Stimulated activated CD8-positive, alpha-beta memory T cell treated with anti-CD3 and anti-CD28 coated beads, Interleukin-2, amount 100 ng/mL, for 48 hours (primary cell): ENCODE measurements around the gene ROS1.
"Not testable (repeated sequence)": the region's sequence is repeated elsewhere in the genome, so short reads cannot be mapped to it uniquely, and the experiment has no call there.

Experiments used
- DNase-seq, 2 donors: peaks; one replicate each; pipeline ENCODE4 v3.0.0-alpha.2; 2020; ENCODE audit warnings: low read depth in 2 of 2

ROS1 gene

GRCh38 chr6:117381749-117382148 lies 44.0 kb downstream of the ROS1 start:
- no peak for DNase-seq

- DNase-seq = no peak
Observed at GRCh38 chr6:117380298-117380697, 45.4 kb downstream of the ROS1 start.

- DNase-seq = no peak
Observed at GRCh38 chr6:117375446-117375845, 50.3 kb downstream of the ROS1 start.

GRCh38 chr6:117373211-117373813 lies 52.4 kb downstream of the ROS1 start:
- no peak for DNase-seq

- DNase-seq = not testable (repeated sequence)
Observed at GRCh38 chr6:117372289-117372688, 53.5 kb downstream of the ROS1 start.

- DNase-seq = no peak
Observed at GRCh38 chr6:117371492-117371891, 54.2 kb downstream of the ROS1 start.

GRCh38 chr6:117359581-117359980 lies 66.2 kb downstream of the ROS1 start:
- DNase-seq = no peak

GRCh38 chr6:117354671-117355070 lies 71.1 kb downstream of the ROS1 start:
- DNase-seq = no peak

GRCh38 chr6:117352466-117353081 lies 73.2 kb downstream of the ROS1 start:
- no peak for DNase-seq

GRCh38 chr6:117351521-117351920 lies 74.2 kb downstream of the ROS1 start:
- DNase-seq = no peak

- no peak for DNase-seq
Observed at GRCh38 chr6:117346142-117346930, 79.4 kb downstream of the ROS1 start.

- no peak for DNase-seq
Observed at GRCh38 chr6:117345292-117345610, 80.5 kb downstream of the ROS1 start.

- DNase-seq = no peak
Observed at GRCh38 chr6:117344444-117345291, 81.1 kb downstream of the ROS1 start.

- no peak for DNase-seq
Observed at GRCh38 chr6:117338567-117338966, 87.2 kb downstream of the ROS1 start.

- DNase-seq = no peak
Observed at GRCh38 chr6:117329926-117330325, 95.8 kb downstream of the ROS1 start.

GRCh38 chr6:117328500-117328899 lies 97.2 kb downstream of the ROS1 start:
- DNase-seq = no peak

GRCh38 chr6:117328005-117328389 lies 97.7 kb downstream of the ROS1 start:
- DNase-seq = no peak

GRCh38 chr6:117327149-117328004 lies 98.4 kb downstream of the ROS1 start:
- no peak for DNase-seq

GRCh38 chr6:117326396-117326795 lies 99.3 kb downstream of the ROS1 start:
- DNase-seq = no peak

- no peak for DNase-seq
Observed at GRCh38 chr6:117317261-117317660, 108.5 kb downstream of the ROS1 start.

GRCh38 chr6:117311726-117312125 lies 114.0 kb downstream of the ROS1 start:
- no peak for DNase-seq
